ENCODE data around the gene FAM135A. TPM values are rescaled to one million over a fixed set of nuclear protein-coding genes. Genes with fewer than 3 reads are reported as not detected.

FAM135A gene
- total and polyA plus RNA-seq, 2 of the 8 experiments (the other 6 are each of a cell fraction or from before 2014, with no cell fraction given) = 17.4 to 35.7 TPM

DNA sequence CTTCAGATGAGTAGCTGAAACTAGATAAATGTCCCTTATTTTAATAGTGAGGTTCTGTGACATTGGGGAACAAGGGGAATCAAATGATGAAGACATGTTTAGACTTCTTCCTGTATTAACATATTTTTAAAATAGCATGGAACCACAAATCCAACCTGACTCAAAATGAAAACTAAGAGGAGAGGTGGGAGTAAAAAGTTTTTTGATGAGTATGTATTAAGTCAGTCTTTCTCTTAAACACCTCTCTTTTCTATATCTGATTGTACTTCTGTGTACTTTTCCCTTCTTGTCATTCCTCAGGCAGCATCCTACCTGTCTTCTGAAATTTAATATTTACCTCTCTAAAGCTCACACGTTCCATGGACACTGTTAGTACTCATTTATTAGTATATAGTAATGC lies 144.7 kb downstream of the FAM135A start (continued):
- TF ChIP-seq, protein P1, sequence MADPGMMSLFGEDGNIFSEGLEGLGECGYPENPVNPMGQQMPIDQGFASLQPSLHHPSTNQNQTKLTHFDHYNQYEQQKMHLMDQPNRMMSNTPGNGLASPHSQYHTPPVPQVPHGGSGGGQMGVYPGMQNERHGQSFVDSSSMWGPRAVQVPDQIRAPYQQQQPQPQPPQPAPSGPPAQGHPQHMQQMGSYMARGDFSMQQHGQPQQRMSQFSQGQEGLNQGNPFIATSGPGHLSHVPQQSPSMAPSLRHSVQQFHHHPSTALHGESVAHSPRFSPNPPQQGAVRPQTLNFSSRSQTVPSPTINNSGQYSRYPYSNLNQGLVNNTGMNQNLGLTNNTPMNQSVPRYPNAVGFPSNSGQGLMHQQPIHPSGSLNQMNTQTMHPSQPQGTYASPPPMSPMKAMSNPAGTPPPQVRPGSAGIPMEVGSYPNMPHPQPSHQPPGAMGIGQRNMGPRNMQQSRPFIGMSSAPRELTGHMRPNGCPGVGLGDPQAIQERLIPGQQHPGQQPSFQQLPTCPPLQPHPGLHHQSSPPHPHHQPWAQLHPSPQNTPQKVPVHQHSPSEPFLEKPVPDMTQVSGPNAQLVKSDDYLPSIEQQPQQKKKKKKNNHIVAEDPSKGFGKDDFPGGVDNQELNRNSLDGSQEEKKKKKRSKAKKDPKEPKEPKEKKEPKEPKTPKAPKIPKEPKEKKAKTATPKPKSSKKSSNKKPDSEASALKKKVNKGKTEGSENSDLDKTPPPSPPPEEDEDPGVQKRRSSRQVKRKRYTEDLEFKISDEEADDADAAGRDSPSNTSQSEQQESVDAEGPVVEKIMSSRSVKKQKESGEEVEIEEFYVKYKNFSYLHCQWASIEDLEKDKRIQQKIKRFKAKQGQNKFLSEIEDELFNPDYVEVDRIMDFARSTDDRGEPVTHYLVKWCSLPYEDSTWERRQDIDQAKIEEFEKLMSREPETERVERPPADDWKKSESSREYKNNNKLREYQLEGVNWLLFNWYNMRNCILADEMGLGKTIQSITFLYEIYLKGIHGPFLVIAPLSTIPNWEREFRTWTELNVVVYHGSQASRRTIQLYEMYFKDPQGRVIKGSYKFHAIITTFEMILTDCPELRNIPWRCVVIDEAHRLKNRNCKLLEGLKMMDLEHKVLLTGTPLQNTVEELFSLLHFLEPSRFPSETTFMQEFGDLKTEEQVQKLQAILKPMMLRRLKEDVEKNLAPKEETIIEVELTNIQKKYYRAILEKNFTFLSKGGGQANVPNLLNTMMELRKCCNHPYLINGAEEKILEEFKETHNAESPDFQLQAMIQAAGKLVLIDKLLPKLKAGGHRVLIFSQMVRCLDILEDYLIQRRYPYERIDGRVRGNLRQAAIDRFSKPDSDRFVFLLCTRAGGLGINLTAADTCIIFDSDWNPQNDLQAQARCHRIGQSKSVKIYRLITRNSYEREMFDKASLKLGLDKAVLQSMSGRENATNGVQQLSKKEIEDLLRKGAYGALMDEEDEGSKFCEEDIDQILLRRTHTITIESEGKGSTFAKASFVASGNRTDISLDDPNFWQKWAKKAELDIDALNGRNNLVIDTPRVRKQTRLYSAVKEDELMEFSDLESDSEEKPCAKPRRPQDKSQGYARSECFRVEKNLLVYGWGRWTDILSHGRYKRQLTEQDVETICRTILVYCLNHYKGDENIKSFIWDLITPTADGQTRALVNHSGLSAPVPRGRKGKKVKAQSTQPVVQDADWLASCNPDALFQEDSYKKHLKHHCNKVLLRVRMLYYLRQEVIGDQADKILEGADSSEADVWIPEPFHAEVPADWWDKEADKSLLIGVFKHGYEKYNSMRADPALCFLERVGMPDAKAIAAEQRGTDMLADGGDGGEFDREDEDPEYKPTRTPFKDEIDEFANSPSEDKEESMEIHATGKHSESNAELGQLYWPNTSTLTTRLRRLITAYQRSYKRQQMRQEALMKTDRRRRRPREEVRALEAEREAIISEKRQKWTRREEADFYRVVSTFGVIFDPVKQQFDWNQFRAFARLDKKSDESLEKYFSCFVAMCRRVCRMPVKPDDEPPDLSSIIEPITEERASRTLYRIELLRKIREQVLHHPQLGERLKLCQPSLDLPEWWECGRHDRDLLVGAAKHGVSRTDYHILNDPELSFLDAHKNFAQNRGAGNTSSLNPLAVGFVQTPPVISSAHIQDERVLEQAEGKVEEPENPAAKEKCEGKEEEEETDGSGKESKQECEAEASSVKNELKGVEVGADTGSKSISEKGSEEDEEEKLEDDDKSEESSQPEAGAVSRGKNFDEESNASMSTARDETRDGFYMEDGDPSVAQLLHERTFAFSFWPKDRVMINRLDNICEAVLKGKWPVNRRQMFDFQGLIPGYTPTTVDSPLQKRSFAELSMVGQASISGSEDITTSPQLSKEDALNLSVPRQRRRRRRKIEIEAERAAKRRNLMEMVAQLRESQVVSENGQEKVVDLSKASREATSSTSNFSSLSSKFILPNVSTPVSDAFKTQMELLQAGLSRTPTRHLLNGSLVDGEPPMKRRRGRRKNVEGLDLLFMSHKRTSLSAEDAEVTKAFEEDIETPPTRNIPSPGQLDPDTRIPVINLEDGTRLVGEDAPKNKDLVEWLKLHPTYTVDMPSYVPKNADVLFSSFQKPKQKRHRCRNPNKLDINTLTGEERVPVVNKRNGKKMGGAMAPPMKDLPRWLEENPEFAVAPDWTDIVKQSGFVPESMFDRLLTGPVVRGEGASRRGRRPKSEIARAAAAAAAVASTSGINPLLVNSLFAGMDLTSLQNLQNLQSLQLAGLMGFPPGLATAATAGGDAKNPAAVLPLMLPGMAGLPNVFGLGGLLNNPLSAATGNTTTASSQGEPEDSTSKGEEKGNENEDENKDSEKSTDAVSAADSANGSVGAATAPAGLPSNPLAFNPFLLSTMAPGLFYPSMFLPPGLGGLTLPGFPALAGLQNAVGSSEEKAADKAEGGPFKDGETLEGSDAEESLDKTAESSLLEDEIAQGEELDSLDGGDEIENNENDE (IDR thresholded peaks at IDR 0.05; ENCODE audit: insufficient replicate concordance, low read length) = no peak
- no peak for TF ChIP-seq HDAC6 (IDR thresholded peaks at IDR 0.05; ENCODE audit: low read depth, low read length)
- no peak for TF ChIP-seq KDM4A (IDR thresholded peaks at IDR 0.05; ENCODE audit: low read depth, low read length, severe bottlenecking)
- TF ChIP-seq KDM1A (IDR thresholded peaks at IDR 0.05; ENCODE audit: borderline replicate concordance, low read length) = no peak

Data from H1 (cell line).